ENCODE data around the gene HOXC12. TPM values are rescaled to one million over a fixed set of nuclear protein-coding genes. Genes with fewer than 3 reads are reported as not detected.

HOXC12 gene
- total and polyA plus RNA-seq, 2 of the 8 experiments (the other 6 are each of a cell fraction or from before 2014, with no cell fraction given) = not detected

- Histone ChIP-seq H2AFZ (ENCODE audit: low read length) (no peak overlapping the region), H4K8ac (ENCODE audit: extremely low read depth, insufficient read depth, low read length) (no peak overlapping the region), H3K9ac (replicated peaks in 1 of 4; ENCODE audit: extremely low read depth in 1 of 4, low read depth in 3 of 4, low read length in 3 of 4) (no peak overlapping the region), H2BK5ac (ENCODE audit: low read depth, low read length) (no peak overlapping the region), H2BK120ac (replicated peaks; ENCODE audit: low read depth, low read length) (no peak overlapping the region), H2BK20ac (ENCODE audit: low read length) (0 out of 2 replicates have a peak overlapping the region, but pooled peaks have one; percentile 48), H3K9me3 (ENCODE audit: insufficient read depth in 2 of 2, low read depth in 1 of 2, low read length in 1 of 2) (no peaks in the 10 kb centered on the region), H3K79me2 (ENCODE audit: control insufficient read depth in 1 of 2, insufficient read depth in 2 of 2, low read length in 2 of 2) (no peaks in the 10 kb centered on the region), H3K14ac (ENCODE audit: insufficient read length) (peak overlapping the region; percentile 79), H3K27ac (ENCODE audit: low read depth, low read length) (no peak overlapping the region), H3K23ac (ENCODE audit: insufficient read length) (no peak overlapping the region), H4K91ac (replicated peaks; ENCODE audit: insufficient read length, low read length) (no peak overlapping the region), H3K4me1 (replicated peaks in 1 of 4; ENCODE audit: control insufficient read depth in 3 of 4, insufficient read depth in 4 of 4, low read length in 3 of 4) (peaks cover 0 to 4% (median 0%) of the 10 kb centered on the region in 4 experiments; a peak in 2 of 7 replicates), H3K4me2 (ENCODE audit: insufficient read depth in 1 of 2, low read depth in 2 of 2, low read length in 2 of 2) (peak overlapping the region in 1 of 2 experiments; percentile 38; a peak in 1 of 4 replicates), H3K79me1 (ENCODE audit: low read depth, low read length) (no peaks in the 10 kb centered on the region), H3K4me3 (ENCODE audit: extremely low read depth in 1 of 4, insufficient read depth in 2 of 4, low read depth in 3 of 4, low read length in 4 of 4) (no peak overlapping the region), H2BK12ac (ENCODE audit: low read depth, low read length) (0 out of 2 replicates have a peak overlapping the region, but pooled peaks have one; percentile 35), H2AK5ac (ENCODE audit: low read depth, low read length) (0 out of 2 replicates have a peak overlapping the region, but pooled peaks have one; percentile 34), H3K4ac (replicated peaks; ENCODE audit: insufficient read length, low read depth, low read length) (no peak overlapping the region), H3K23me2 (ENCODE audit: low read depth, low read length) (no peaks in the 10 kb centered on the region), H3K18ac (ENCODE audit: extremely low read depth, low read length) (0 out of 2 replicates have a peak overlapping the region, but pooled peaks have one; percentile 3), H2BK15ac (ENCODE audit: low read length) (no peak overlapping the region), H3K56ac (replicated peaks; ENCODE audit: insufficient read length, low read depth, low read length) (no peak overlapping the region), H4K20me1 (replicated peaks in 1 of 2; ENCODE audit: control insufficient read depth in 1 of 2, insufficient read depth in 2 of 2, low read length in 2 of 2) (peaks cover 22 to 40% of the 10 kb centered on the region in 2 experiments), H4K5ac (ENCODE audit: insufficient read length, low read depth, low read length) (no peak overlapping the region), H3K27me3 (replicated peaks in 1 of 4; ENCODE audit: control insufficient read depth in 3 of 4, extremely low read depth in 1 of 4, insufficient read depth in 3 of 4, low read length in 3 of 4) (peaks cover 99 to 100% (median 100%) of the 10 kb centered on the region in 4 experiments), H3K36me3 (ENCODE audit: control insufficient read depth in 2 of 4, insufficient read depth in 4 of 4, low read length in 3 of 4) (no peaks in the 10 kb centered on the region; a peak in 2 of 8 replicates)
- 4% methylated on average over 36 of the region's 36 CpGs; no CpG with 5 or more reads in 1 of the 2 experiments for WGBS, 2 experiments (ENCODE audit: extremely low coverage in 1 of 2, insufficient coverage in 1 of 2, insufficient read length in 1 of 2, insufficient replicate concordance in 2 of 2, low coverage in 1 of 2, low lambda C conversion rate in 2 of 2, missing lambda C conversion rate in 1 of 2)
- FAIRE-seq = no peak
- ChIA-PET CTCF (ENCODE audit: partially characterized antibody) (interaction anchor here (0.5 to 1.3 kb wide), 3 partner anchors 22 to 241 kb away, joined by 3 read pairs; no protein-coding TSS in a partner anchor), POLR2A (ENCODE audit: partially characterized antibody) (interaction anchor here (1.3 to 2.2 kb wide), 3 partner anchors 11 to 24 kb away, joined by 3 to 9 read pairs (median 5); partner anchors contain the start of gene HOXC12)
- DNase-seq (ENCODE audit: low read depth in 1 of 2, low spot score in 2 of 2) = peak in 1 of 2 experiments; percentile 59
- TF ChIP-seq TAF7 (optimal IDR thresholded peaks at IDR 0.05; ENCODE audit: borderline replicate concordance, low read depth, low read length) = no peak
- TF ChIP-seq RNF2 (IDR thresholded peaks at IDR 0.05; ENCODE audit: borderline replicate concordance, low read depth, low read length, missing control alignments, poor library complexity, severe bottlenecking) = peak; percentile 100
- TF ChIP-seq YY1 (IDR thresholded peaks at IDR 0.05; ENCODE audit: low read depth, low read length) = no peak
- TF ChIP-seq GABPA (IDR thresholded peaks at IDR 0.05; ENCODE audit: borderline replicate concordance, insufficient read depth, low read length) = no peak
- TF ChIP-seq MAFK (IDR thresholded peaks at IDR 0.05; ENCODE audit: low read depth, low read length) = no peak
- no peak for TF ChIP-seq ASH2L (IDR thresholded peaks at IDR 0.05; ENCODE audit: low read length)
- no peak for TF ChIP-seq JUN (IDR thresholded peaks at IDR 0.05; ENCODE audit: low read depth, low read length)
- no peak for TF ChIP-seq KDM4A (IDR thresholded peaks at IDR 0.05; ENCODE audit: low read depth, low read length, severe bottlenecking)
- no peak for TF ChIP-seq BACH1 (IDR thresholded peaks at IDR 0.05; ENCODE audit: low read length)
- TF ChIP-seq RFX5 (IDR thresholded peaks at IDR 0.05; ENCODE audit: borderline replicate concordance, low read depth, low read length) = no peak
- no peak for TF ChIP-seq HDAC2 (IDR thresholded peaks at IDR 0.05; ENCODE audit: borderline replicate concordance in 1 of 2, low read depth in 2 of 2, low read length in 2 of 2)
Observed at GRCh38 chr12:53966385-53967133, 11.9 kb downstream of the HOXC12 start.

Measured in H1 (cell line).